ENCODE data around the gene AGTR2.

GRCh38 chrX:116198810-116199209 is 28.3 kb downstream of the AGTR2 start:
- TF ChIP-seq CTCF (conservative IDR thresholded peaks at IDR 0.05; ENCODE audit: low read length) (peak; percentile 44), EZH2phosphoT487 (IDR thresholded peaks at IDR 0.05; ENCODE audit: borderline replicate concordance) (no peak)

Data from Loucy (cell line).